ENCODE measurements around the gene ACSL1.

ACSL1 gene

GRCh38 chr4:184805462-184806228, 20.1 kb downstream of the ACSL1 start:
- peaks cover 49% of the 10 kb centered on the region for H3K79me2 ChIP-seq (ENCODE audit: low read length)
- no peak overlapping the region for H3K4me2 ChIP-seq (ENCODE audit: low read length)
- H3K9ac ChIP-seq (ENCODE audit: low read length): no peak overlapping the region
- no peak overlapping the region for H3K4me3 ChIP-seq (ENCODE audit: low read length)
- no peaks in the 10 kb centered on the region for H3K27me3 ChIP-seq (ENCODE audit: low read depth, low read length)
- no peaks in the 10 kb centered on the region for H3K36me3 ChIP-seq (replicated peaks; ENCODE audit: low read depth, low read length)
- H4K20me1 ChIP-seq (ENCODE audit: insufficient read depth, low read length): no peaks in the 10 kb centered on the region
- TF ChIP-seq EZH2phosphoT487 (IDR thresholded peaks at IDR 0.05; ENCODE audit: low read depth) (no peak), CTCF (IDR thresholded peaks at IDR 0.05; ENCODE audit: low read depth, low read length) (no peak)
- H3K9me3 ChIP-seq (ENCODE audit: insufficient read depth, low read length): no peaks in the 10 kb centered on the region
- H3K27ac ChIP-seq (ENCODE audit: low read length): no peak overlapping the region
- H3K4me1 ChIP-seq (ENCODE audit: low read length): peaks cover 4% of the 10 kb centered on the region; the same call in 1 of the 2 replicates
- no peak overlapping the region for H2AFZ ChIP-seq (ENCODE audit: low read depth, low read length)

GRCh38 chr4:184804621-184805020, 21.1 kb downstream of the ACSL1 start:
- no peak overlapping the region for H3K4me3 ChIP-seq (ENCODE audit: low read length)
- H3K4me2 ChIP-seq (ENCODE audit: low read length): no peak overlapping the region
- no peak overlapping the region for H3K27ac ChIP-seq (ENCODE audit: low read length)
- peaks cover 4% of the 10 kb centered on the region; the same call in 1 of the 2 replicates for H3K4me1 ChIP-seq (ENCODE audit: low read length)
- H3K79me2 ChIP-seq (ENCODE audit: low read length): peaks cover 45% of the 10 kb centered on the region
- no peaks in the 10 kb centered on the region for H3K36me3 ChIP-seq (replicated peaks; ENCODE audit: low read depth, low read length)
- no peaks in the 10 kb centered on the region for H3K9me3 ChIP-seq (ENCODE audit: insufficient read depth, low read length)
- TF ChIP-seq EZH2phosphoT487 (IDR thresholded peaks at IDR 0.05; ENCODE audit: low read depth) (no peak), CTCF (IDR thresholded peaks at IDR 0.05; ENCODE audit: low read depth, low read length) (no peak)
- no peak overlapping the region for H3K9ac ChIP-seq (ENCODE audit: low read length)
- H2AFZ ChIP-seq (ENCODE audit: low read depth, low read length): no peak overlapping the region
- H4K20me1 ChIP-seq (ENCODE audit: insufficient read depth, low read length): no peaks in the 10 kb centered on the region
- H3K27me3 ChIP-seq (ENCODE audit: low read depth, low read length): no peaks in the 10 kb centered on the region

- H3K79me2 ChIP-seq (ENCODE audit: low read length): peaks cover 45% of the 10 kb centered on the region
- H3K4me3 ChIP-seq (ENCODE audit: low read length): no peak overlapping the region
- H3K36me3 ChIP-seq (replicated peaks; ENCODE audit: low read depth, low read length): no peaks in the 10 kb centered on the region
- no peak for TF ChIP-seq EZH2phosphoT487 (IDR thresholded peaks at IDR 0.05; ENCODE audit: low read depth)
- no peak for TF ChIP-seq CTCF (IDR thresholded peaks at IDR 0.05; ENCODE audit: low read depth, low read length)
- no peak overlapping the region for H3K27ac ChIP-seq (ENCODE audit: low read length)
- H3K4me1 ChIP-seq (ENCODE audit: low read length): peaks cover 4% of the 10 kb centered on the region; the same call in 1 of the 2 replicates
- H4K20me1 ChIP-seq (ENCODE audit: insufficient read depth, low read length): no peaks in the 10 kb centered on the region
- H3K4me2 ChIP-seq (ENCODE audit: low read length): no peak overlapping the region
- H3K9me3 ChIP-seq (ENCODE audit: insufficient read depth, low read length): no peaks in the 10 kb centered on the region
- H2AFZ ChIP-seq (ENCODE audit: low read depth, low read length): no peak overlapping the region
- no peak overlapping the region for H3K9ac ChIP-seq (ENCODE audit: low read length)
- H3K27me3 ChIP-seq (ENCODE audit: low read depth, low read length): no peaks in the 10 kb centered on the region
Measured at GRCh38 chr4:184803874-184804273, 21.9 kb downstream of the ACSL1 start.

- peaks cover 40% of the 10 kb centered on the region for H3K79me2 ChIP-seq (ENCODE audit: low read length)
- H4K20me1 ChIP-seq (ENCODE audit: insufficient read depth, low read length): no peaks in the 10 kb centered on the region
- H3K27me3 ChIP-seq (ENCODE audit: low read depth, low read length): no peaks in the 10 kb centered on the region
- H3K9ac ChIP-seq (ENCODE audit: low read length): no peak overlapping the region
- H3K4me1 ChIP-seq (ENCODE audit: low read length): peaks cover 4% of the 10 kb centered on the region; the same call in 1 of the 2 replicates
- no peak overlapping the region for H3K4me2 ChIP-seq (ENCODE audit: low read length)
- H3K27ac ChIP-seq (ENCODE audit: low read length): no peak overlapping the region
- H3K4me3 ChIP-seq (ENCODE audit: low read length): no peak overlapping the region
- TF ChIP-seq EZH2phosphoT487 (IDR thresholded peaks at IDR 0.05; ENCODE audit: low read depth): no peak
- H2AFZ ChIP-seq (ENCODE audit: low read depth, low read length): no peak overlapping the region
- no peaks in the 10 kb centered on the region for H3K9me3 ChIP-seq (ENCODE audit: insufficient read depth, low read length)
- H3K36me3 ChIP-seq (replicated peaks; ENCODE audit: low read depth, low read length): no peaks in the 10 kb centered on the region
Measured at GRCh38 chr4:184803133-184803532, 22.6 kb downstream of the ACSL1 start.

Measured in OCI-LY3 (cell line).